GM21737 (cell line): Measurements from ENCODE around the gene CEP19.

Experiments used
- ATAC-seq: cut with Tn5 transposase; IDR thresholded peaks from one replicate; pipeline ENCODE4 v1.9.1; 2021; ENCODE audit warnings: mild to moderate bottlenecking, moderate library complexity; ENCODE audit not compliant: unreplicated experiment

CEP19 gene

GRCh38 chr3:196667056-196667825 is 44.8 kb downstream of the CEP19 start:
- ATAC-seq, result no peak

- ATAC-seq, result no peak
Observed at GRCh38 chr3:196666001-196666867, 45.8 kb downstream of the CEP19 start.

- ATAC-seq, result no peak
Observed at GRCh38 chr3:196662711-196663571, 49.1 kb downstream of the CEP19 start.

- no peak for ATAC-seq
Observed at GRCh38 chr3:196662033-196662432, 50.0 kb downstream of the CEP19 start.

GRCh38 chr3:196661400-196661799 is 50.6 kb downstream of the CEP19 start:
- no peak for ATAC-seq

- no peak for ATAC-seq
Observed at GRCh38 chr3:196660381-196661166, 51.5 kb downstream of the CEP19 start.

GRCh38 chr3:196659901-196660351 is 52.1 kb downstream of the CEP19 start:
- ATAC-seq, result no peak
